ENCODE measurements around the gene SCUBE1.

The SCUBE1 gene

GRCh38 chr22:43209971-43210370, 133.2 kb downstream of the SCUBE1 start:
- DNase-seq, result no peak

DNA sequence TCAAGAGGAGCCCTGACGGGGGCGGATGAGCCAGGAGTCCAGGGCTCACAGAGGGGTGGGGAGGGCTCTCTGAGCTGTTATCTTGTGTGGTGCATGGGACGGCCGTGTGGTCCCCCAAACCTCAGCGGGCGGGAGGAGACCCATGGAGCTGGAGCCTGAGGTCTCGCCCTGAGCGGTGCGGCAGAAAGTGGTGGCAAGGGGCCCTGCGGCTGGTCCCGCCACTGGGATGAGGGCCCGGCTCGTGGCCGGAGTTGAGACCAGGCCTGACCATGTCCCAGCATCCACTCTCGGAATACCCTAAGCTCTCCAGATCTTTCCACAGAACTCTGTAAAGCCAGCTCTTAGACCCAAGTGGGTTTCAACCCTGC, 133.7 kb downstream of the SCUBE1 start:
- no peak for DNase-seq

GRCh38 chr22:43208703-43209522, 134.3 kb downstream of the SCUBE1 start:
- DNase-seq, result no peak

GRCh38 chr22:43207849-43208702, 135.1 kb downstream of the SCUBE1 start:
- DNase-seq, result no peak

GRCh38 chr22:43207386-43207785, 135.8 kb downstream of the SCUBE1 start:
- no peak for DNase-seq

DNA sequence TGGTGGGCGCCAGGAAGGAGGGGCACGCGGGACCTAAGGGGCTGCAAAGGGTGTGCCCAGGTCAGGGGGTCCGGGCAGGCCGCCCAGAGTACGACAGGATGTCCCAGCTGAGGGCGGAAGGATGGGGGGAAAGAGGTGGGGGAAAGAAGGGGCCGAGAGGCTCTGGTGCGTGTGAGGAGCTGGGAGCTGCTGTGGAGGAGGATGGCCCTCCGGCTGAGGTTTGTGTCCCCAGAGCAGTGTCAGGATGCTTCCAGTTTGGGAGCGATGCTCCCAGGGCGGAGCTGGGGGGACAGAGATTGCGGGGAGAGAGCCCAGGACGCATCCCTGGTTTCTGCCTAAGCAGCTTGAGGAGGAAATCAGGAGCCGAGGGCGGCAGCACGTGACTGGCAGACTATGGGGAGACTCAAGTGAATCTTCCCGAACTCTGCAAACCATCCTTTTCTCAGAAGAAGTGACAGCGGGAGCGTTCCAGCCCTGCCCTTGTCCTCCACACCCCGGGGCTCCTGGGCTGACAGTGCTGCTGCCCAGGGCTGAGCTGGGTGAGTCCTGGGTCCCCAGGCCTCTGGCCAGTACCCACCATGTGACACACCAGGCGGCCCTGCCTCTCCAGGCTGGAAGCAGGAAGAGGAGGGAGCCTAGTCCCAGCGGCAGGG, 136.5 kb downstream of the SCUBE1 start:
- DNase-seq, result no peak

GRCh38 chr22:43205748-43206508, 137.2 kb downstream of the SCUBE1 start:
- no peak for DNase-seq

- DNase-seq, result no peak
These were observed 137.9 kb downstream of the SCUBE1 start for GRCh38 chr22:43205261-43205691.

DNA sequence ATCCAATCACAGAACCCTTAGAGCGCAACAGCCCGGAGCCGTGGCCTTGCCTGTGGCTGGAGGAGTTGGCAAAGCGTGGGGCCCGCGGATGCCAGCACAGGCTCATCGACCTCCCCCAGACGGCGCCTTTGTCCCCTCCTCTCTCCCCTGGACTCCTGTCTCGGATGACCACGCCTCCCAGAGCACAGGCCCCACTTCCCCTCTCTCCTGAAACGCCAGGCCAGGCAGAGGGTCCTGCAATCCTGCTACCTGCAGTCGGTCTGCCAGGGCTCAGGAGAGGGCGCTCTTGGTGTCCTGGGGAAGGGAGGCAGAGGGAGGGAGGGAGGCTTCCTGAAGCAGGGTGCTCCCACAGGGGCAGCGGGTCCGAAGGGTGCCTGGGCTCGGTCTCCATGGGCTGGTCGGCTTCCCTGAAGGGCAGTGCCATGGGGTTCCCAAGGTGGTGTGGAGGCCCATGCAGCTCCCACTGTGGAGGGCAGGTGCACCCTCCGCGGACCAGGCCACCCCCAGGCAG, 139.6 kb downstream of the SCUBE1 start:
- DNase-seq, result no peak

GRCh38 chr22:43202756-43203410, 140.3 kb downstream of the SCUBE1 start:
- DNase-seq, result no peak

DNA sequence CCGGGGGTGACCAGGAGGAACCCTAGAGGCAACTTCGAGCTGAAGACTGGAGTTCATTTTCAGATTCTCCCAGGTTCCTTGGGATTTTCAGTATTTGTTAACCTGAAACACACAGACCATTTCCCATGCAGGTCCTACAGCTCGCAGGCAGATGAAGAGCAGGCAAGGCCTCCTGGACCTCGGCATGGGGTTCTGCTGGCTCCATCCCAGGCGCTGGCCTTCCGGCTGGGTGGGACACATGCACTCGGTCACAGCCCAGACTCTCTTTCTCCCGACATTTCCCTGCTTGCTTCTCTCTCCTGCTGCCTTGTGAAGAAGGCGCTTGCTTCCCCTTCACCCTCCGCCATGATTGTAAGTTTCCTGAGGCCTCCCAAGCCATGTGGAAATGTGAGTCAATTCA, 140.8 kb downstream of the SCUBE1 start:
- DNase-seq, result no peak

- DNase-seq, result no peak
These were observed 141.5 kb downstream of the SCUBE1 start for GRCh38 chr22:43201486-43202219.

DNA sequence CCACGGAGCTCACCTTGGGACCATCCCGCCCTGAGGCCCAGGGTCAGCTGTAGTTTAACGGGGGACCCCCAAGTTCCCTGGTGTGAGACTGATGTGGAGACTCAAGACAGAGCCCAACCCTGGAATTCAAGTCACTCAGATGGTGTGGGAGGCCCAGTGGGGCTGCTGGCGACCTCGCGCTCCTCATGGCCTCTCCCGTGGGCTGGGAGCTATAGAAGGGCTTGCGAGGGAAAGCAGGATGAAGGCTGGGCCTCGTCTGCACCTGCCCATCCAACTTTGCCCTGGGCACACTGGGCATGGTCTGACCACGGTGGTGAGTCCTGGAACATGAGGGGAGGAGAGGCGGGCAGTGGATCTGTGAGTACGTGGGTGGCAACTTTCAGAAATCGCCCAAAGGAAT, 142.6 kb downstream of the SCUBE1 start:
- no peak for DNase-seq

DNA sequence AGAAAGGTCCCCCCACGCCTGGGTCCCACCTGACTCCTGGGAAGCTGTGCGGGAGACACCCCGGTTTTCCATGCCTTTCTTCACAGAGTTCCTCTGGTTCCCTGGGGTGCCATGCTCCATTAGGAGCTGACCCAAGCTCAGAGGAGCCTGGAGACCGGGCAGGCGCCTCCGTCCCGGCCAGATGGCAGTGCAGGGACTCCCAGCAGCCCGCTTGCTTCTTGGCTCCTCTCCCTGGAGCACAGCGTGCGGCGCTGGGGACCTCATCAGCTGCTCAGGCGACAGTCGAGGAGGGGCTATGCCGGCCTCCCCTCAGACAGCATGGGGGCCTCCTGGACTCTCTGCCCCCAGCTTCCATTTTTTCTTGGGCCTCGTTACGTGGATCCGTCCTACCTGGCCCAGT, 143.1 kb downstream of the SCUBE1 start:
- no peak for DNase-seq

GRCh38 chr22:43199541-43199940, 143.6 kb downstream of the SCUBE1 start:
- DNase-seq, result no peak

DNA sequence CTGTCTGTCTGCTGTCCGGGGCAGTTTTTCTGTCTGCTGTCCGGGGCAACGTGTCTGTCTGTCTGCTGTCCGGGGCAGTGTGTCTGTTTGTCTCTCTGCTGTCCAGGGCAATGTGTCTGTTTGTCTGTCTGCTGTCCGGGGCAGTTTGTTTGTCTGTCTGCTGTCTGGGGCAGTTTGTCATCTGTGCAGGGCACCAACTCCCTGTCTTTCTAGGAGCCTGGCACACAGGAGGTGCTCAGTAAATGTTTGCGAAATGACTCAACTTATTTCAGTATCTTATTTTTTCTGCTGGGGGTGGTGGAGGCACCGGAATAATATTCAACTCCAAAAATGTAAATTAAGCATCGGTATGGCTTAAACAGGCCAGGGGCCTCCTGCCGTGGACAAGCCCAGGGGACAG, 144.2 kb downstream of the SCUBE1 start:
- no peak for DNase-seq

GRCh38 chr22:43198126-43198525, 145.0 kb downstream of the SCUBE1 start:
- no peak for DNase-seq

DNA sequence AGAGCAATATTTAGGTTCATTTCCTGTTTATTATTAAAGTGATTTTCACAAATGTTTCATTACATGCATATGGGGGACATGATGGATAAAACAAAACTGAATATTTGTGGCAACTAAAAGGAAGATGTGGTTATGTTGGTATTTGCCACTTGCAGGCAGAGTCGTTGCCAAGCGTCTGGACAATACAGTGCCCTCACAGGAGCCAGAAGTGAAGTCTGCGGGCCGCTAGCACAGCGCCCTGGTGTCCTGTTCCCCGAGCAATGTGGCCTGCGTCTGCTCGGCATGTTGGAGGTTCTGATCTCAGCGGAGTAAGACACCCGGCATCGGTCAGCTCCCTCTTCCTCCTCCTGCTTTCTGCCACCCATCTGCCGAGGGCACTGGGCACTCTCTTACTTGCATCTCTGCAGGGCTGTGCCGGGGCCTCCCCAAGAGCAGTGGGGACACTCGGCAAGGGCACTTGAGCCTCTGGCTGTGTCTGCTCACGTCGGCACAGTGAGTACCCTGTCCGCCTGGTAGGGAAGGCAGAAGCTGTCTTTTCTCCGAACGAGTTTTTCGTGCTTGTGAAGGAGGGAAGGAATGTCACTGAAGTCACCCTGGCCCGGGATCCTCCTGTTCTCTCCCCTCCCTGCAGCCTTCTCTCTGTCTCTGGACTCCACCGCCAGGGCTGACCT, 145.8 kb downstream of the SCUBE1 start:
- DNase-seq, result no peak

GRCh38 chr22:43191831-43192230, 151.3 kb downstream of the SCUBE1 start:
- DNase-seq, result no peak

- no peak for DNase-seq
These were observed 154.2 kb downstream of the SCUBE1 start for GRCh38 chr22:43188829-43189545.
